Measurements from ENCODE around the gene COLEC11.
"Not testable (repeated sequence)": the region's sequence is repeated elsewhere in the genome, so short reads cannot be mapped to it uniquely, and the experiment has no call there.

The COLEC11 gene

GRCh38 chr2:3626118-3626811 is 31.4 kb downstream of the COLEC11 start:
- no peak for DNase-seq

- DNase-seq: no peak
Measured at GRCh38 chr2:3626812-3627499, 32.0 kb downstream of the COLEC11 start.

DNA sequence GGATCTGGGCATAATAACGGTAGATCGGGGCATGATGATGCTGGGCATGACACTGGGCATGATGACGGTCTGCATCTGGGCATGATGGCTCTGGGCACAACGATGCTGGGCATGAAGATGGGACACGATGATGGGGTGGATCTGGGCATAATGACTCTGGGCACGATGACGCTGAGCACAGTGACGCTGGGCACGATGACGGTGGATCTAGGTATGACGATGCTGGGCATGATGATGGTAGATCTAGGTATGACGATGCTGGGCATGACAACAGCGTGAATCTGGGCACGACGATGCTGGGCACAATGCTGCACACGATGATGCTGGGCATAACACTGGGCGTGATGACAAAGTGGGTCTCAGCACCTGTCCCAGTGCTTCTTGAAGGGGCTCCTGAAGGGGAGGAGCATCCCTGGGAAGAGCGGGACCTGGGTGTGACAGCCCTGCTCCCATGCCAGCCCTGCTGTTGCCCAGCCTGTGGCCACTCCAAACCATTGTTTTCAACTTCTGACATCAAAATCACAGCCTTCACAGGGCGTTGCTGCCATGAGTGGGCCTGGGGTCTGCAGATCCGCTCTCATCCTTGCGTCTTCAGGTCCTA is 32.7 kb downstream of the COLEC11 start:
- DNase-seq: no peak

DNA sequence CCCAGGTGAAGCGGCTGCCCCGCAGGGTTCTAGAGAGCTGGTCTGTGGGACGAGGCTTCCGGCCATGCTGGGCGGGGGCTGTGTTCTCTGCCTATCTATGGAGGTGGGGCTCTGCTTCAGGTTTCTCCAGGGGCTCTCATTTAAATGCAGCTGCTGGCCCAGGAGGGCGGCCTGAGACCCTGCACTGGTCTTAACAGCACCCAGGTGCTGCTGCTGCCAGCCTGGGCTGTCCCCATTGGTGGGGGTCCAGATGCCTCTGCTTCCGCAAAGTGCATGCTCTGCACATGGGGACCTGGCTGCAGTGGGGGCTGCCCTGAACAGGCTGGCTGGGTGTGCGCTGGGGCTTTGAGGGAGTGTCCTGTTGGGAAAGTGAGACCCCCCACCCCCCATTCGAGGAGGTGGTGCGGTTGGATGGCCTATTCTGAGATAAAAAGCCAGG is 33.3 kb downstream of the COLEC11 start:
- no peak for DNase-seq

DNA sequence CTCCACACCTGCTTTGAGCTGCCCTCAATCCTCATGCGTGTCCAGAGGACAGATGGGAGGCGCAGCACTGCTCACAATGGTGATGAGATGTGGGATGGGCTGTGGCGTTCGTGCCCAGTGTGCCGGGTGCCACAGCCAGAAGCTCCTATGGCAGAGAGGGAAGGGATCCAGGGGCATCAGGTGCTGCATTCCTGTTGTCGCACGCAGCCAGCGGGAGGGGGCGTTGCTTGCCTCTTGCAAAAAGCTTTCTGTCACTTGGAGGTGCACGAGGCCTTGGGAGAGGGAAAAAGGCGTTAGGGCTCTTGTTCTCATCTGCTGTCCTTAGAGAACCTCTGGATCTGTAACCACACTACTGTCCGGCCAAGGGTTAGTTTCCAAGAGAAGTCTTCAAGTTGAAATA is 33.9 kb downstream of the COLEC11 start:
- DNase-seq: peak; percentile 61

- DNase-seq: no peak
Measured at GRCh38 chr2:3630631-3631030, 35.7 kb downstream of the COLEC11 start.

GRCh38 chr2:3631161-3631850 is 36.4 kb downstream of the COLEC11 start:
- no peak for DNase-seq

- DNase-seq: no peak
Measured at GRCh38 chr2:3631851-3632659, 37.1 kb downstream of the COLEC11 start.

DNA sequence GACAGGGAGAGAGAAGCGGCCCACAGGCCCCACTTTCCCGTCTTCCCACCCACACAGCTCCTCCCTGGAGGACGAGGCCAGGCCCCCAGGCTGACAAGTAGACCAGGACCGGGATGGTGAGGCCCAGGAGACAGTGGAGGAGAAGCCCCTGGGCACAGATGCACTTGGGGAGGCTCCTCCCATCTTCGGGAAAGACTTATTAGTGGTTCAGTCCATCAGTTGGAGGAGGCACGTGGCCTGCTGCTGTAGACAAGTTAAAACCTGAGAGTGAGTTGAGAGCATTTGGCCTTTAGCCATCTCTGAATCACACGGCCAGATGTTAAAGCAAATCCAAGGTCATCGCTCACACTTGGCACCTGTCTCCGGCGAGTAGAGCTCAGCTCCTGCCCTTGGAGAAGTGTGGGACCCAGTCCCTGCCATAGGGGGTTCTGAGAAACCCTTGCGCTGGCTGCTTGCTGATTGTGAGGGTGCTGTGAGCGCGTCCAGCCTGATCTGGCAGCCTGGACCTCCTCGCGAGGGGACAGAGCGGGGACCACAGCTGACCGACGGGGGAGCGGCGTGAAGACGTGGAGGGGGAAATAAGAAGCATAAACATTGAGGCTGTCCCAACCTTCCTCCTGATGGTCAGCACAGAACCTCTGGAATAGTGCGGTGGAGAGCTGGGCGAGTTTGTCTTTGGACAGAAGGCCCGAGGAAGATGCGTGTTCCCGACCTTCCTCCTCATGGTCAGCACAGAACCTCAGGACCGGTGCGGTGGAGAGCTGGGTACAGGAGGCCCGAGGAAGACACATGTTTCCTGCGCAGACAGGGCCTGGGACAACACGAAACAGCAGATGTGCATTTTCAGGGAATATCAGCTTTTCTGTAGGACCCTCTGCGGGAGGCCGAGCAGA is 38.4 kb downstream of the COLEC11 start:
- no peak for DNase-seq

GRCh38 chr2:3633982-3634595 is 39.2 kb downstream of the COLEC11 start:
- no peak for DNase-seq

- DNase-seq: no peak
Measured at GRCh38 chr2:3634596-3635121, 39.7 kb downstream of the COLEC11 start.

DNA sequence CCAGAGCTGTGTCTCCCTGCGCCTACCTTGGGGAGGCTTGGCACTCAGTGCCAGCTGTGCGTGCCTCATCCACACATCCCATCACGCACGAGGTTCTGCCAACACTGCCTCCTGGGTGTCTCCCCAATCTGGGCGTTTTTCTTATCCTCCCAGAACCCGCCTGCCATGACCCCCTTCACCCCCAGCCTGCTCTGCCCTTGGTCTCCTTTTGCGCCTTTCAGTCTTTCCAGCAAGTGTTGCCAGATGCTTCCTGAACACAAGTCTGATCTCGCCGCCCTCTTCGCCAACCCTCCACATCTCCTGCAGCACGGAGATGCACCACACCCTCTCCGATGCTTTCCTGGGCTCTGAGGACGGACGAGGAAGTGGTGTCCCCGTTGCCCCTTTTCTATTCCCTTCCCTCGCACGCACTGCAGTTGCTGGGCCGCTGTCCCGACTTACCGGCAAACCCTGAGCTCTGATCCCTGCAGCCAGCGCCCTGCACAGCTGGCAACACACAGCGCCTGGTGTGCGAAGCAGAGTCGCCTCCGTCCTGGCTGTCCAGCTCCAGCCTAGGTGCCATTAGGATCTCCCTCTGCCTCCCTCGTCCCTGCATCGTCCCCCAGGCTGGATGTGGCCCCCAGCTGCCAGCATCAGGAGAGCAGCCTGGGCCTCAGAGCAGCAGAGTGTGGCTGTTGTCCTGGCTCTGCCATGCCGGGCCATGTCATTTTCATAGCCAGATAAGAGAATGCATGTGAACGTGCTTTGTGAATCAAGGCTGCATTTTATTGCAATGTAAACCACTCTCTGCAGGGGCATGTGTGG is 40.5 kb downstream of the COLEC11 start:
- DNase-seq: no peak

DNA sequence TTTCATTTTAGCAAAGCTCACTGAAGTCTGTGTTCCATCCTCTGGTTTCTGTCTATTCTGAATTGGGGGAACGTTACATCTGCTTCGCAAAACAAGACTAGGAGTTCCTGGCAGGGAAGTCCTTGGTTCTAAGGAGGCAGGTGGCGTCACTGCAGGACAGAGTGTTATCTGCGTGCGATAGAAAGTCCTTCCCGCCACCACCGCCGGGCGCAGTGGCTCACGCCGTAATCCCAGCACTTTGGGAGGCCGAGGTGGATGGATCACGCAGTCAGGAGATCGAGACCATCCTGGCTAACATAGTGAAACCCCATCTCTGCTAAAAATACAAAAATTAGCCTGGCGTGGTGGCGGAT is 41.0 kb downstream of the COLEC11 start:
- not testable (repeated sequence) for DNase-seq

DNA sequence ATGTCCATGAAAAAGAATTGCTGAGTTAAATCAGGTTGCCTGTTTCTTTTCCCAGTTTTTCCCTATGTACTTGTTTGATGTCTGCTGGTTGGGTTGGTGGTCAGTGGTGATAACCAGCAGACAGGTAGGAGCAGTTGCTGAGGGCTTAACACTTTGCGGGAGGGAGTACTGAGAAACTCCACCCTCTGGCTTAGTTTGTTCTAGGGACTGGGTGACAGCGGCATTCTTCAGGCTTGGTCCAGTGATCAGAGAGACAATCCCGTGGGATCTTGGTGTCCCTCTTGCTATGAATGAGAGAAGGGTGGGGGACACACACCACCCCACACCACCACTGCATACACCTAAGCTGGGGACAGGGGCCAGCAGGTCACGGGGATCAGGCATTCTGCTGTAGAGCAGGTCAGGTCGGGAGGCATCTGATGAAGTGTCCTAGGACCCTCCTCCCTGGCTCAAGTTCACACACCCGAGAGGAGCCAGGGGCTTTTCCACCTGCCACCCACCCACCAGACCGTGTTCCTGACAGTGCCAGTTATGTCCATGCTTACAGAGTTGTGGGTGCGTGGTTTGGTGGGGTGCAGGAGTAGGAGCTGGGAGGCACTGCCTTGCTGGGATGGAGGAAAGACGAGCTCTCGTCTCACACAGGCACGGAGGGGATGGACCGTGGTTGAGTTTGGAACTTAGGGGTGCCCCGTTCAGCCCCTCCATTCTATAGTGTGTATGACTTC is 41.8 kb downstream of the COLEC11 start:
- no peak for DNase-seq

GRCh38 chr2:3637311-3637675 is 42.4 kb downstream of the COLEC11 start:
- no peak for DNase-seq

GRCh38 chr2:3637692-3638455 is 43.0 kb downstream of the COLEC11 start:
- no peak for DNase-seq

DNA sequence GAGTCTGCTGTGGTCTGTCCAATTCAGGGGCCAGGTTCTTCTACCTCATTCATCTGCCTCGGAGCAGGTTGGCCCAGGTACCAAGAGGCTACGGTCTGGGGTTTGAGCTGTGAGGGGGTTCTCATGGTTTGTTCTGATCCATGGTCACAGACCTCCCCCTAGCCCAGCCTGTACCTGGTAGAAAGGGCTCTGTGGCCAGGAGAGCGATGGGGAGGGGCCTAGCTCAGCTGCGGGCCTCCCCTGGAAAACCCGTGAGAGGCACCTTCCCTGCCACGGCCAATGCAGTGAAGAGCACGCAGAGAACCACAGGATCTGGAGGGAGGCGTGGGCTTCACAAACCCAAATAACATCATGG is 43.5 kb downstream of the COLEC11 start:
- DNase-seq: no peak

DNA sequence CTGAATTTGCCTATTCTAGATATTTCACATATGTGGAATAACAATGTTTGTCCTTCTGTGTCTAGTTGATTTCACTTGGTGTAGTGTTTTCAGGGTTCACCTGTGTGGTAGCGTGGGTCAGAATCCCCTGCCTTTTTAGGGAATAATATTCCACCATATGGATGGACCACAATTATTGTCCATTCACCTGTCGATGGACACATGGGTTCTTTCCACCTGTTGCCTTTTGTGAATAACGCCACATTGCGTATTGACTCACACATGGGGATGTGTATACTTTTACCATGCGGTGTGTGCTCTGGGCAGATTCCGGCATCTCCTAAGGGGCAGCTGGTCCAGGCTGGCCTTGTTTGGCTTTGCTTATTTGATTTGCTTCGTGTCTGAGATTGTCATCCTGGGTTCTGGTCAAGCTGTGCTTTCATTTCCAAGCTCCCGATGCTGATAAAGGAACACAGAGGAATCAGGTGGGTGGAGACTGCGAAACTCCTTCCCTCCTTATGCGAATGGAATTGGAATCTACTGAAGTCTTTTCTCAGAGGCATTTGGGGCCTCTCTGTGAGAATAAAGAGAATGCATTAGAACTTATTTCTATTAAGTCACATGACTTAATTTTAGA is 44.2 kb downstream of the COLEC11 start:
- no peak for DNase-seq
